Activated T-helper 1 cell treated with anti-CD3 and anti-CD28 coated beads, Interleukin-12 subunit alpha, Interleukin-12 subunit beta, Interleukin-2, Interleukin-4 antibody, amounts not matched to agents 30 ng/mL and 10 ng/mL and 1 ng/mL, durations not matched to agents 14 hours and 24 hours and 36 hours (primary cell): ENCODE data around the gene GMNC. TPM values are rescaled to one million over a fixed set of nuclear protein-coding genes. Genes with fewer than 3 reads are reported as not detected.

Source experiments
- DNase-seq: peaks from one replicate; pipeline ENCODE4 v3.0.0; 2021; ENCODE audit warnings: low spot score
- H3K27ac Mint-ChIP-seq: one replicate; pipeline ENCODE4 v1.8.0; 2021; ENCODE audit warnings: mild to moderate bottlenecking, mixed read lengths
- H3K27me3 Mint-ChIP-seq: one replicate; pipeline ENCODE4 v1.8.0; 2022; ENCODE audit warnings: mild to moderate bottlenecking, moderate library complexity, mixed read lengths; ENCODE audit not compliant: insufficient read depth
- H3K36me3 Mint-ChIP-seq: one replicate; pipeline ENCODE4 v1.8.0; 2021; ENCODE audit warnings: low read depth, mixed read lengths
- H3K4me1 Mint-ChIP-seq: one replicate; pipeline ENCODE4 v1.8.0; 2021; ENCODE audit warnings: low read depth, mixed read lengths
- H3K4me3 Mint-ChIP-seq: one replicate; pipeline ENCODE4 v1.8.0; 2021; ENCODE audit warnings: mild to moderate bottlenecking, moderate library complexity, mixed read lengths
- H3K9me3 Mint-ChIP-seq: one replicate; pipeline ENCODE4 v1.8.0; 2021; ENCODE audit warnings: mixed read lengths
- intact Hi-C: fragments of 100-400 bp; cut with micrococcal nuclease; formaldehyde crosslinking; loops from one replicate; pipeline ENCODE4 v1.15.1; 2024
- total RNA-seq: library from RNA; stranded (reverse); gene quantifications from 2 replicates; pipeline ENCODE4 v1.2.3, GENCODE V29; 2022

Gene GMNC
- total RNA-seq, 1 donor from 2014 or later, result not detected

DNA sequence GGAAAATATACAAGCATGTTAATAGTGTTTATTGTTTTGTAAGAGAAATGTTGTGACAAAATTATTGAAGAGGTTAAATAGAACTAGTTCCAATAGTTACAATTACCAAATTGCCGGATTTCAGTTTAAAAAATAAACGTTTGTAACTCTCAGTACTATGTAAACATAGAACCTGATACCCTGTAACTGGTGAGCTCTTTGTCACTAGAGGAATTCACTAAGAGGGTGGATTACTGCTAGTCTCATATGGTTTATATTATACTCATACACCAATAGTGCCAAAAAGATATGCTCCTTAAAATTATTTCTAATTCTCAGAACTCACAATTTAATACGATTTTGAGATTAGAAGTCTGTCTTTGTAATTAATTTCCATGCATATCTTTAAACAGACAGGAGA, 7.6 kb upstream of the GMNC start:
- no peak overlapping the region for H3K4me3 Mint-ChIP-seq
- H3K27me3 Mint-ChIP-seq, result peaks cover 7% of the 10 kb centered on the region
- H3K27ac Mint-ChIP-seq, result no peak overlapping the region
- no peaks in the 10 kb centered on the region for H3K9me3 Mint-ChIP-seq
- H3K4me1 Mint-ChIP-seq, result no peaks in the 10 kb centered on the region
- no peaks in the 10 kb centered on the region for H3K36me3 Mint-ChIP-seq
- intact Hi-C loops, result no loop called here
- DNase-seq, result no peak

- Mint-ChIP-seq H3K36me3 (no peaks in the 10 kb centered on the region), H3K27me3 (peaks cover 25% of the 10 kb centered on the region), H3K9me3 (no peaks in the 10 kb centered on the region), H3K4me3 (no peak overlapping the region), H3K27ac (no peak overlapping the region), H3K4me1 (peaks cover 7% of the 10 kb centered on the region)
- DNase-seq, result no peak
- intact Hi-C loops, result no loop called here
Measured at GRCh38 chr3:190867071-190867470, 4.6 kb upstream of the GMNC start.

GRCh38 chr3:190865828-190866227, 3.3 kb upstream of the GMNC start:
- Mint-ChIP-seq H3K4me1 (peaks cover 9% of the 10 kb centered on the region), H3K36me3 (no peaks in the 10 kb centered on the region), H3K4me3 (no peak overlapping the region), H3K27ac (no peak overlapping the region), H3K9me3 (no peaks in the 10 kb centered on the region), H3K27me3 (peaks cover 35% of the 10 kb centered on the region)
- no peak for DNase-seq
- intact Hi-C loops, result no loop called here

GRCh38 chr3:190865419-190865818, 2.9 kb upstream of the GMNC start:
- Mint-ChIP-seq H3K36me3 (no peaks in the 10 kb centered on the region), H3K27ac (no peak overlapping the region), H3K4me1 (peaks cover 9% of the 10 kb centered on the region), H3K4me3 (no peak overlapping the region), H3K9me3 (no peaks in the 10 kb centered on the region), H3K27me3 (peaks cover 38% of the 10 kb centered on the region)
- DNase-seq, result no peak
- intact Hi-C loops, result no loop called here

- Mint-ChIP-seq H3K4me3 (no peak overlapping the region), H3K36me3 (no peaks in the 10 kb centered on the region), H3K4me1 (peaks cover 9% of the 10 kb centered on the region), H3K9me3 (no peaks in the 10 kb centered on the region), H3K27me3 (peaks cover 38% of the 10 kb centered on the region), H3K27ac (no peak overlapping the region)
- intact Hi-C loops, result no loop called here
- no peak for DNase-seq
Measured at GRCh38 chr3:190864002-190864401, 1.5 kb upstream of the GMNC start.

GRCh38 chr3:190863119-190863465, 598 bp upstream of the GMNC start:
- no peaks in the 10 kb centered on the region for H3K9me3 Mint-ChIP-seq
- H3K36me3 Mint-ChIP-seq, result no peaks in the 10 kb centered on the region
- DNase-seq, result no peak
- no peak overlapping the region for H3K27ac Mint-ChIP-seq
- peaks cover 38% of the 10 kb centered on the region for H3K27me3 Mint-ChIP-seq
- intact Hi-C loops, result no loop called here
- peaks cover 9% of the 10 kb centered on the region for H3K4me1 Mint-ChIP-seq
- peak overlapping the region; percentile 45 for H3K4me3 Mint-ChIP-seq

GRCh38 chr3:190860521-190860920, 2.0 kb downstream of the GMNC start:
- H3K27me3 Mint-ChIP-seq, result peaks cover 38% of the 10 kb centered on the region
- intact Hi-C loops, result no loop called here

GRCh38 chr3:190855151-190855550, 7.3 kb downstream of the GMNC start:
- no peak overlapping the region for H3K4me3 Mint-ChIP-seq
- H3K27me3 Mint-ChIP-seq, result peaks cover 4% of the 10 kb centered on the region
- no peak for DNase-seq
- intact Hi-C loops, result no loop called here
- H3K36me3 Mint-ChIP-seq, result no peaks in the 10 kb centered on the region
- H3K4me1 Mint-ChIP-seq, result no peaks in the 10 kb centered on the region
- no peaks in the 10 kb centered on the region for H3K9me3 Mint-ChIP-seq
- H3K27ac Mint-ChIP-seq, result no peak overlapping the region

More at GRCh38 chr3:190860521-190860920, 2.0 kb downstream of the GMNC start:
- Mint-ChIP-seq H3K36me3 (no peaks in the 10 kb centered on the region), H3K27ac (no peak overlapping the region), H3K4me1 (peaks cover 9% of the 10 kb centered on the region), H3K4me3 (no peak overlapping the region), H3K9me3 (no peaks in the 10 kb centered on the region)
- DNase-seq, result no peak

DNA sequence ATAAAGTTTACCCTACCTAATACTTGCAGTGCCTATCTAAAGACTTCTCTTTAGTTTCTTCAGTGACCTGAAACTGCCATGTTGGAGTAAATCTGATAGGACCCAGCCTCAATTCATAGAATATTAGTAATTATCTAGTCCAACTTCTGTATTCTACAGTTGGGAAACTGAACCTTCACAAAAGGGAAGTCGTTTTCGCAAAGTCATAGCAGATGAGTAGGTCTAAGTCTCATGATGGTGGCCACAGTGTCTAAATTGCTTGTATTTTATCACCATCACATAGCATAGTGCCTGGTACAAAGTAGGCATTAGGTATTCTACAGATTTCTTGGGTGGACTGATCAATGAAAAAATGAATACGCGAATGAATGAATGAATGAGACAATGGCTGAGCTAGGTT, 8.4 kb downstream of the GMNC start:
- DNase-seq, result no peak
- H3K27me3 Mint-ChIP-seq, result peaks cover 2% of the 10 kb centered on the region
- H3K4me1 Mint-ChIP-seq, result no peaks in the 10 kb centered on the region
- no peak overlapping the region for H3K4me3 Mint-ChIP-seq
- intact Hi-C loops, result no loop called here
- H3K36me3 Mint-ChIP-seq, result no peaks in the 10 kb centered on the region
- no peaks in the 10 kb centered on the region for H3K9me3 Mint-ChIP-seq
- H3K27ac Mint-ChIP-seq, result no peak overlapping the region

DNA sequence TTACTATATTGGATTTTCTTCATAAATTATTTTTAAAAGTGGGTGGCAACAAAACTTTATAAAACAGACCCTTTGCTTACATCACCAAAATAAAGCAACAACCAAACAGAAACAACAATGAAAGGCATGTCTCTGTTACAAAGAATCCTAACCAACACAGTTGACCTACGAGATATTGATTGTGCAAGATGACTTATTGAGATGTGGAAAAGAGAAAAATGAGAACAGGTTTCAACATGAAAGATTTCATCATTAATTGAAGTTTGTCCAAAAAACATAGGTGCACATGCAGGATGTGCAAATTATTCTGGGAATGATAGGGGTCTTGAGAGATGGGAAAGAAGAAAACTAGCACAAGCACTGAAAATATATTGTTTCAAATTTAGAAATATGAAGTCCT, 9.0 kb downstream of the GMNC start:
- no peaks in the 10 kb centered on the region for H3K36me3 Mint-ChIP-seq
- no peak overlapping the region for H3K27ac Mint-ChIP-seq
- no peak for DNase-seq
- H3K4me3 Mint-ChIP-seq, result no peak overlapping the region
- H3K9me3 Mint-ChIP-seq, result no peaks in the 10 kb centered on the region
- intact Hi-C loops, result no loop called here
- no peaks in the 10 kb centered on the region for H3K4me1 Mint-ChIP-seq
- H3K27me3 Mint-ChIP-seq, result peaks cover 2% of the 10 kb centered on the region

DNA sequence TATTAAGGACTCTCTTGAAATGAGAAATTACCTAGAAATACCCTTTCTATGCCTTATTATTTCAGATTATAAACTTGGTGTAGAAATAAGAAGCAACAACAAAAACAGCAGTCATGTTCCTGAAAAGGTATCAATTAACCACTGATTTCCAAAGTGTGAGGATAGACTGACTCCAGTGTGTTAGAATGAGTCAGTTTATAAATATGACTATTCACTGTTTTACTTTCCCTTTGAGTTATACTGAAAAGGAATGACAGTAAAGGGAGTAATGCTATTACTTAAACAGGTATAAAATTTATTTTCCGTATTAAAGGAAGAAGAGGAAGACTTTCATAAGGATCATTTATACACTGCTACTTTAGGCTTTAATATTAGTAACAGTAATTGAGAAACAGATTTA, 12.9 kb downstream of the GMNC start:
- Mint-ChIP-seq H3K36me3 (no peaks in the 10 kb centered on the region), H3K27ac (no peak overlapping the region), H3K4me1 (no peaks in the 10 kb centered on the region), H3K27me3 (peaks cover 3% of the 10 kb centered on the region), H3K9me3 (no peaks in the 10 kb centered on the region), H3K4me3 (no peak overlapping the region)
- intact Hi-C loops, result no loop called here
- DNase-seq, result no peak

DNA sequence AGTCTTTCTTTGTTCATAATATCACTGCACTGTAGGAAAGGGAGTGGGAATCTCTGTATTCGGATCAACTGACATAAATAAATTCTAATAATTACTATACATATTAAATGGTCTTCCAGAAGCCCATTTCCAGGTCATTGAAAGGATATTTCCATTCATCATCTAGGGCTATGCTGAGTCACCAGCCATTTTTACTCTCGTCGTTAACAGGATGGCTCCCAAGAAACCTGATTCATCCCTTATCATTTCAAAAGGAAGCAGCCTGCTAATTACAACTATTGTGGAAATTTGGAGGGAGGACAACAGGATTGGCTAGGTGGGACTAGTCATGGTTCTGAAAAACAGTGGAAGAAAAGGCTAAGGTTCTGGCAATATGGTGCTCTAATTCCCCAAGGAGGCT, 13.6 kb downstream of the GMNC start:
- DNase-seq, result no peak
- H3K27ac Mint-ChIP-seq, result no peak overlapping the region
- intact Hi-C loops, result no loop called here
- H3K36me3 Mint-ChIP-seq, result no peaks in the 10 kb centered on the region
- H3K27me3 Mint-ChIP-seq, result peaks cover 6% of the 10 kb centered on the region
- H3K4me3 Mint-ChIP-seq, result no peak overlapping the region
- H3K4me1 Mint-ChIP-seq, result no peaks in the 10 kb centered on the region
- no peaks in the 10 kb centered on the region for H3K9me3 Mint-ChIP-seq

- H3K36me3 Mint-ChIP-seq, result no peaks in the 10 kb centered on the region
- H3K4me3 Mint-ChIP-seq, result no peak overlapping the region
- no peak for DNase-seq
- intact Hi-C loops, result no loop called here
- H3K27ac Mint-ChIP-seq, result no peak overlapping the region
- H3K9me3 Mint-ChIP-seq, result no peaks in the 10 kb centered on the region
- H3K27me3 Mint-ChIP-seq, result peaks cover 4% of the 10 kb centered on the region
- H3K4me1 Mint-ChIP-seq, result no peaks in the 10 kb centered on the region
Measured at GRCh38 chr3:190847436-190847835, 15.1 kb downstream of the GMNC start.

- Mint-ChIP-seq H3K9me3 (no peaks in the 10 kb centered on the region), H3K4me1 (no peaks in the 10 kb centered on the region), H3K4me3 (no peak overlapping the region), H3K27ac (no peak overlapping the region), H3K27me3 (peaks cover 2% of the 10 kb centered on the region), H3K36me3 (no peaks in the 10 kb centered on the region)
- DNase-seq, result no peak
- intact Hi-C loops, result no loop called here
Measured at GRCh38 chr3:190840146-190840545, 22.3 kb downstream of the GMNC start.
